Keratinocyte (primary cell): ENCODE measurements around the gene SLC2A4. TPM values are rescaled to one million over a fixed set of nuclear protein-coding genes. Genes with fewer than 3 reads are reported as not detected.

Source experiments
- DNase-seq: peaks from one replicate; pipeline ENCODE4 v3.0.0-alpha.2; 2011; ENCODE audit warnings: low read depth, missing footprints, low spot score
- FAIRE-seq: peaks from 2 replicates; lab custom pipeline; 2011; peaks lifted over from hg19 to GRCh38; lab: Jason Lieb, UNC
- H2AFZ ChIP-seq: 2 replicates; pipeline ENCODE4 v1.6.0; 2012; ENCODE audit warnings: low read length, control low read depth, inconsistent platforms; ENCODE audit not compliant: control insufficient read depth
- H3K27ac ChIP-seq: 2 replicates; pipeline ENCODE4 v1.5.1; 2011; ENCODE audit warnings: low read length; ENCODE audit not compliant: control insufficient read depth, insufficient read depth
- H3K27me3 ChIP-seq: 3 replicates; pipeline ENCODE4 v1.6.0; 2011; ENCODE audit warnings: low read length; ENCODE audit not compliant: control insufficient read depth, insufficient read depth; ENCODE audit errors: extremely low read depth
- H3K36me3 ChIP-seq, 2 experiments: 2 replicates in 1 of 2; 3 replicates in 1 of 2; pipeline ENCODE4 v1.5.1; 2011; ENCODE audit warnings: low read length in 2 of 2, mild to moderate bottlenecking in 1 of 2; ENCODE audit not compliant: control insufficient read depth in 2 of 2, insufficient read depth in 2 of 2; ENCODE audit errors: extremely low read depth in 1 of 2
- H3K4me1 ChIP-seq: 3 replicates; pipeline ENCODE4 v1.5.1; 2011; ENCODE audit warnings: low read length; ENCODE audit not compliant: control insufficient read depth, insufficient read depth; ENCODE audit errors: extremely low read depth
- H3K4me2 ChIP-seq: 3 replicates; pipeline ENCODE4 v1.6.0; 2011; ENCODE audit warnings: low read depth, low read length; ENCODE audit not compliant: control insufficient read depth, insufficient read depth; ENCODE audit errors: extremely low read depth
- H3K4me3 ChIP-seq, 3 experiments: fragments of 200-600 bp in 1 of 3; sonication (generic) in 1 of 3; 2 replicates in 2 of 3; 3 replicates in 1 of 3; pipeline ENCODE4 v1.5.1; 2011 to 2016; ENCODE audit warnings: low read length in 3 of 3, mild to moderate bottlenecking in 3 of 3, control low read depth in 2 of 3, inconsistent platforms in 1 of 3, low read depth in 1 of 3, mixed read lengths in 1 of 3, mixed run types in 1 of 3, moderate library complexity in 1 of 3; ENCODE audit not compliant: control insufficient read depth in 2 of 3, insufficient read depth in 2 of 3; ENCODE audit errors: extremely low read depth in 1 of 3
- H3K79me2 ChIP-seq: 2 replicates; pipeline ENCODE4 v1.6.0; 2012; ENCODE audit warnings: low read length; ENCODE audit not compliant: control insufficient read depth, insufficient read depth
- H3K9ac ChIP-seq: 3 replicates; pipeline ENCODE4 v1.6.0; 2011; ENCODE audit warnings: low read length; ENCODE audit not compliant: control insufficient read depth, insufficient read depth; ENCODE audit errors: extremely low read depth
- H3K9me1 ChIP-seq: 3 replicates; pipeline ENCODE4 v1.6.0; 2011; ENCODE audit warnings: low read length; ENCODE audit not compliant: control insufficient read depth, insufficient read depth; ENCODE audit errors: extremely low read depth
- H3K9me3 ChIP-seq: 2 replicates; pipeline ENCODE4 v1.5.1; 2012; ENCODE audit warnings: low read depth, low read length; ENCODE audit not compliant: control insufficient read depth
- H4K20me1 ChIP-seq: 3 replicates; pipeline ENCODE4 v1.6.0; 2011; ENCODE audit warnings: low read length; ENCODE audit not compliant: control insufficient read depth, insufficient read depth; ENCODE audit errors: extremely low read depth
- EZH2 ChIP-seq: IDR thresholded peaks from one replicate; pipeline ENCODE4 v1.6.1; 2012; ENCODE audit warnings: inconsistent platforms, mild to moderate bottlenecking, low read length, moderate library complexity
- dilution Hi-C: fragments of 300-500 bp; cut with MboI; formaldehyde crosslinking; loops from one replicate; pipeline ENCODE4 v1.7.0; 2020; ENCODE audit warnings: low sequenced_read_pairs; ENCODE audit not compliant: extremely low pct_ligation_motif_present
- polyA plus RNA-seq, 5 experiments: library from polyadenylated mRNA; depleted of rRNA in 3 of 5; stranded (reverse) in 3 of 5; stranded (forward) in 1 of 5; unstranded in 1 of 5; fragments of >200 nt; gene quantifications; 1 replicate in 1 of 5; 2 replicates in 3 of 5; 3 replicates in 1 of 5; pipeline versions ENCODE4 v1.2.1 to v1.2.3, GENCODE V29; 2011 to 2012; ENCODE audit warnings: missing spikeins in 2 of 5, low read depth in 1 of 5, low replicate concordance in 1 of 5
- TF ChIP-seq, protein P1 (sequence below), 3 experiments: IDR thresholded peaks in 1 of 3; conservative IDR thresholded peaks in 1 of 3; optimal IDR thresholded peaks in 1 of 3; 2 replicates in 2 of 3; 3 replicates in 1 of 3; pipeline versions ENCODE3 to v1.5.1; 2011; ENCODE audit warnings: low read length in 3 of 3, mild to moderate bottlenecking in 3 of 3, moderate library complexity in 2 of 3, control low read depth in 1 of 3, inconsistent platforms in 1 of 3; ENCODE audit not compliant: insufficient read depth in 2 of 3; ENCODE audit errors: extremely low read depth in 1 of 3

SLC2A4 gene
- polyA plus RNA-seq, 1 donor (not counting 4 experiments of a cell fraction or from before 2014, with no cell fraction given), result not detected

DNA sequence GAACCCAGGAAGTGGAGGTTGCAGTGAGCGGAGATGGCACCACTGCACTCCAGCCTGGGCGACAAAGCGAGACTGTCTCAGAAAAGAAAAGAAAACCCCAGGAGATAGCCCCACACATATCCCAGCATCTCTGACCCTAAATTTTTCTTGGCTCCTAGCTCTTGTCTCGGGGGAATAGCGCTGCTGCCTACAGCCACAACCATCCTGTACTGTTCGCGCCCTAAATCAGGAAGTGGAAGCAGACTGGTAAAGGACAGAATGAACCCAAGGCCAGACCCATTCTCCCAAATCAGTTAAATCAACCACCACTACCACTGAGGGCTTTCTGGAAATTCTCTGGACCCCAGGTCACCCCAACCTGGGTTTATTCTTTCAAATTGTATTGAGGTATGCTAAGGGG is 31.7 kb upstream of the SLC2A4 start:
- H3K9ac ChIP-seq, result peak overlapping the region; percentile 94
- no peak overlapping the region for H3K27ac ChIP-seq
- no peaks in the 10 kb centered on the region for H3K9me1 ChIP-seq
- no peak for DNase-seq
- H3K4me2 ChIP-seq, result peak overlapping the region; percentile 98
- no peak for FAIRE-seq
- peaks cover 61% of the 10 kb centered on the region for H3K79me2 ChIP-seq
- no peaks in the 10 kb centered on the region for H4K20me1 ChIP-seq
- peak overlapping the region; percentile 80 to 94 (median 92) for H3K4me3 ChIP-seq
- TF ChIP-seq, protein P1, sequence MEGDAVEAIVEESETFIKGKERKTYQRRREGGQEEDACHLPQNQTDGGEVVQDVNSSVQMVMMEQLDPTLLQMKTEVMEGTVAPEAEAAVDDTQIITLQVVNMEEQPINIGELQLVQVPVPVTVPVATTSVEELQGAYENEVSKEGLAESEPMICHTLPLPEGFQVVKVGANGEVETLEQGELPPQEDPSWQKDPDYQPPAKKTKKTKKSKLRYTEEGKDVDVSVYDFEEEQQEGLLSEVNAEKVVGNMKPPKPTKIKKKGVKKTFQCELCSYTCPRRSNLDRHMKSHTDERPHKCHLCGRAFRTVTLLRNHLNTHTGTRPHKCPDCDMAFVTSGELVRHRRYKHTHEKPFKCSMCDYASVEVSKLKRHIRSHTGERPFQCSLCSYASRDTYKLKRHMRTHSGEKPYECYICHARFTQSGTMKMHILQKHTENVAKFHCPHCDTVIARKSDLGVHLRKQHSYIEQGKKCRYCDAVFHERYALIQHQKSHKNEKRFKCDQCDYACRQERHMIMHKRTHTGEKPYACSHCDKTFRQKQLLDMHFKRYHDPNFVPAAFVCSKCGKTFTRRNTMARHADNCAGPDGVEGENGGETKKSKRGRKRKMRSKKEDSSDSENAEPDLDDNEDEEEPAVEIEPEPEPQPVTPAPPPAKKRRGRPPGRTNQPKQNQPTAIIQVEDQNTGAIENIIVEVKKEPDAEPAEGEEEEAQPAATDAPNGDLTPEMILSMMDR (optimal IDR thresholded peaks at IDR 0.05 in 1 of 3, IDR thresholded peaks at IDR 0.05 in 1 of 3, conservative IDR thresholded peaks at IDR 0.05 in 1 of 3; ENCODE audit: extremely low read depth in 1 of 3, insufficient read depth in 2 of 3, low read length in 3 of 3), result no peak
- no peak for TF ChIP-seq EZH2
- no peaks in the 10 kb centered on the region for H3K27me3 ChIP-seq
- dilution Hi-C loops, result no loop called here
- no peaks in the 10 kb centered on the region for H3K9me3 ChIP-seq
- H3K4me1 ChIP-seq, result peaks cover 18% of the 10 kb centered on the region
- H2AFZ ChIP-seq, result no peak overlapping the region
- peaks cover 16 to 22% of the 10 kb centered on the region in 2 experiments for H3K36me3 ChIP-seq

DNA sequence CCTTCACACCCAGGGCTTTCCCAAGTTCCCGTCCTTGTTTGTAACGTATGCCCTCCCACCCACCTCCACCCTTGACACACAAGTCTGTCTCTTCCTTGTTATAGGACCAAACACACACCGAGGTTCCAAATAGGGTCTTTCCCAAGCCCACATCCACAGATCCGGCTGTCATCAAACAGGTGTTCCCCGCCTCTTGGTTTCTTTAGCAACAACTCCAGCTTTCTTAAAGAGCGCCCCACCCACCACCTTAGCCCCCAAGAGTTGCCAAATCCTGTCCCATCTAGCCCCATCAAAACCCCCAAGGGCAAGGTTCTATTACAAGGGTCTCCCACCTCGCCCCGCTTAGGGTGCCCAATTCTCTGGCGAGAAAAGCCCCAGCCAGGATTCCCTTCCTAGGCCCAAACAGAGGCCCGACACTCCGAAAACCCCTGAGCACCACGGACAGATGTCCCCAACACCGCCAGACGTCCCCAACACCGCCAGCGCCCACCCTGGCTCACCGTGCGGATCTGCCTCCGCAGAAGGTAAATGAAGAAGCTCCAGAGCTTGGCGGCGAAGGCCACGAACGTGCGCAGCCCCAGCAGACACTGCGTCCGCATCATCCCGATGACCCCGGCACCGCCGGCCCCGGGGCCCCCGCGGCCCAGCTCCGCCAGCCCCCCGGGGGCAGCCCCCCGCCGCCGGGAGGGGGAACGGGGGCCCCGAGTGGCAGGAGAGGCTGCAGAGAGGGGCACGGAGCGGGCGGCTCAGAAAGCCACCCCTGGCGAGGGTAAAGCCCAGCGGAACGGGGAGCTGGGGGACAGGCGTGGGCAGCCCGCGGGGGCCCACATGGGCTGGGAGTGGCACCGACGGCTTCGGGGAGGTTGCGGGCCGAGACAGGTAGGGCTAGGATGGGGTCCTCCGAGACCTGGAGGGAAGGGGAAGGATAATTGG is 30.6 kb upstream of the SLC2A4 start:
- Histone ChIP-seq H2AFZ (no peak overlapping the region), H3K79me2 (peaks cover 61% of the 10 kb centered on the region), H4K20me1 (no peaks in the 10 kb centered on the region), H3K27ac (peak overlapping the region; percentile 69), H3K4me2 (peak overlapping the region; percentile 98), H3K9me3 (no peaks in the 10 kb centered on the region), H3K4me3 (peak overlapping the region; percentile 80 to 94 (median 92)), H3K9ac (peak overlapping the region; percentile 94), H3K27me3 (no peaks in the 10 kb centered on the region), H3K4me1 (peaks cover 18% of the 10 kb centered on the region), H3K36me3 (peaks cover 14 to 25% of the 10 kb centered on the region in 2 experiments), H3K9me1 (no peaks in the 10 kb centered on the region)
- dilution Hi-C loops, result no loop called here
- TF ChIP-seq EZH2, result no peak
- TF ChIP-seq, protein P1 (optimal IDR thresholded peaks at IDR 0.05 in 1 of 3, IDR thresholded peaks at IDR 0.05 in 1 of 3, conservative IDR thresholded peaks at IDR 0.05 in 1 of 3; ENCODE audit: extremely low read depth in 1 of 3, insufficient read depth in 2 of 3, low read length in 3 of 3), result no peak
- no peak for DNase-seq
- no peak for FAIRE-seq
